RWPE2 (cell line): ENCODE data around the gene BPIFA1.

ENCODE experiments used
- ATAC-seq: fragments of 200-7000 bp; cut with Tn5 transposase; 3 replicates; pipeline ENCODE4 v1.9.1; 2021; ENCODE audit warnings: low read depth
- DNase-seq: peaks from one replicate; pipeline ENCODE4 v3.0.0-alpha.2; 2020; ENCODE audit warnings: low spot score
- H3K27ac ChIP-seq: fragments of 450-650 bp; 2 replicates; pipeline ENCODE4 v1.5.1; 2017; ENCODE audit warnings: mild to moderate bottlenecking; ENCODE audit not compliant: poor library complexity, severe bottlenecking
- H3K27me3 ChIP-seq: fragments of 250-450 bp; sonication (Bioruptor Pico); 2 replicates; pipeline ENCODE4 v1.5.1; 2021; ENCODE audit warnings: mild to moderate bottlenecking, moderate library complexity; ENCODE audit not compliant: insufficient read depth, poor library complexity, severe bottlenecking
- H3K36me3 ChIP-seq: fragments of 250-450 bp; sonication (Bioruptor Pico); 2 replicates; pipeline ENCODE4 v1.5.1; 2020; ENCODE audit warnings: low read depth, mild to moderate bottlenecking, moderate library complexity
- H3K4me1 ChIP-seq: fragments of 250-450 bp; sonication (Bioruptor Pico); 2 replicates; pipeline ENCODE4 v1.5.1; 2021; ENCODE audit warnings: mild to moderate bottlenecking, moderate library complexity; ENCODE audit not compliant: insufficient read depth, poor library complexity, severe bottlenecking
- H3K4me3 ChIP-seq: fragments of 250-450 bp; sonication (Bioruptor Pico); 2 replicates; pipeline ENCODE4 v1.5.1; 2021; ENCODE audit warnings: mild to moderate bottlenecking, moderate library complexity; ENCODE audit not compliant: severe bottlenecking
- H3K9me3 ChIP-seq: fragments of 250-450 bp; sonication (Bioruptor Pico); 2 replicates; pipeline ENCODE4 v1.5.1; 2021; ENCODE audit warnings: mild to moderate bottlenecking, moderate library complexity; ENCODE audit not compliant: severe bottlenecking
- TF ChIP-seq, protein P1 (sequence below): fragments of 450-650 bp; IDR thresholded peaks from one replicate; pipeline ENCODE4 v1.5.1; 2017; ENCODE audit warnings: mild to moderate bottlenecking, moderate library complexity; ENCODE audit not compliant: poor library complexity, severe bottlenecking

The BPIFA1 gene

GRCh38 chr20:33280775-33281174 is 45.0 kb downstream of the BPIFA1 start:
- ATAC-seq: no peak
- TF ChIP-seq, protein P1, sequence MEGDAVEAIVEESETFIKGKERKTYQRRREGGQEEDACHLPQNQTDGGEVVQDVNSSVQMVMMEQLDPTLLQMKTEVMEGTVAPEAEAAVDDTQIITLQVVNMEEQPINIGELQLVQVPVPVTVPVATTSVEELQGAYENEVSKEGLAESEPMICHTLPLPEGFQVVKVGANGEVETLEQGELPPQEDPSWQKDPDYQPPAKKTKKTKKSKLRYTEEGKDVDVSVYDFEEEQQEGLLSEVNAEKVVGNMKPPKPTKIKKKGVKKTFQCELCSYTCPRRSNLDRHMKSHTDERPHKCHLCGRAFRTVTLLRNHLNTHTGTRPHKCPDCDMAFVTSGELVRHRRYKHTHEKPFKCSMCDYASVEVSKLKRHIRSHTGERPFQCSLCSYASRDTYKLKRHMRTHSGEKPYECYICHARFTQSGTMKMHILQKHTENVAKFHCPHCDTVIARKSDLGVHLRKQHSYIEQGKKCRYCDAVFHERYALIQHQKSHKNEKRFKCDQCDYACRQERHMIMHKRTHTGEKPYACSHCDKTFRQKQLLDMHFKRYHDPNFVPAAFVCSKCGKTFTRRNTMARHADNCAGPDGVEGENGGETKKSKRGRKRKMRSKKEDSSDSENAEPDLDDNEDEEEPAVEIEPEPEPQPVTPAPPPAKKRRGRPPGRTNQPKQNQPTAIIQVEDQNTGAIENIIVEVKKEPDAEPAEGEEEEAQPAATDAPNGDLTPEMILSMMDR: no peak

DNA sequence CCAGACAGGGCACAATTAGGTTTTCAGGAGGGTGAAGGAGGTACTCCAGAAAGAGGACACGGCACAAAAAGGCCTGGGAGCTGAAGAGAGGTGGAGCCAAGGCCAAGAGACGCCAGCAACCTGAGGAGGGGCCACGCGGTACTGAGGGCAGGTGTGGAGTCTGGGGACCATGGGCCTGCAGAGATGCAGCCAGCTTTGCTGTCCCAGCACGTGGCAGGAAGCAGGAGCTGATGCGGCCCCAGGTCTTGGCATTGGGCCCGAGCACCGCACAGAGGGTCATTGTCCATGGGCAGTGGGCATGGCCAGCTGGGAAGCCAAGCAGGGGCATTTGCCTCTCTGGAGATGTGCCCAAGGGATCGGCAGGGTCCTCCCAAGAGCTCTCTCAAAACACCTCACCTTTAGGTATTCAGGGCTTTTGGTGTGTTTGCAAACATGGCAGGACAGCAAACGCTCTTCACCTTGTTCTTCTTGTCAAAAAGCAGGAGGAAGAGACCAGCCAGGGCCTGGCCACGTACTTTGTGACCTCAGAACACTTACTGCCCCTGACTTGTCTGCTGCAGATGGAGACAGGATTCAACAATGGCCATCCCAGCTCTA is 45.9 kb downstream of the BPIFA1 start:
- DNase-seq: no peak
- ATAC-seq: no peak
- TF ChIP-seq, protein P1: no peak

More at GRCh38 chr20:33280775-33281174, 45.0 kb downstream of the BPIFA1 start:
- no peak overlapping the region for H3K27ac ChIP-seq
- H3K4me3 ChIP-seq: no peak overlapping the region
- H3K4me1 ChIP-seq: no peaks in the 10 kb centered on the region
- DNase-seq: peak; percentile 63
- no peaks in the 10 kb centered on the region for H3K36me3 ChIP-seq
- H3K9me3 ChIP-seq: no peaks in the 10 kb centered on the region
- H3K27me3 ChIP-seq: peaks cover 9% of the 10 kb centered on the region

GRCh38 chr20:33282196-33282934 is 46.6 kb downstream of the BPIFA1 start:
- TF ChIP-seq, protein P1: no peak
- H3K9me3 ChIP-seq: no peaks in the 10 kb centered on the region
- ATAC-seq: no peak
- no peaks in the 10 kb centered on the region for H3K36me3 ChIP-seq
- DNase-seq: no peak
- no peak overlapping the region for H3K4me3 ChIP-seq
- peaks cover 22% of the 10 kb centered on the region for H3K27me3 ChIP-seq
- H3K27ac ChIP-seq: no peak overlapping the region
- H3K4me1 ChIP-seq: no peaks in the 10 kb centered on the region

More for the DNA sequence above, 45.9 kb downstream of the BPIFA1 start:
- Histone ChIP-seq H3K4me3 (no peak overlapping the region), H3K9me3 (no peaks in the 10 kb centered on the region), H3K4me1 (no peaks in the 10 kb centered on the region), H3K36me3 (no peaks in the 10 kb centered on the region), H3K27ac (no peak overlapping the region), H3K27me3 (peaks cover 15% of the 10 kb centered on the region)

DNA sequence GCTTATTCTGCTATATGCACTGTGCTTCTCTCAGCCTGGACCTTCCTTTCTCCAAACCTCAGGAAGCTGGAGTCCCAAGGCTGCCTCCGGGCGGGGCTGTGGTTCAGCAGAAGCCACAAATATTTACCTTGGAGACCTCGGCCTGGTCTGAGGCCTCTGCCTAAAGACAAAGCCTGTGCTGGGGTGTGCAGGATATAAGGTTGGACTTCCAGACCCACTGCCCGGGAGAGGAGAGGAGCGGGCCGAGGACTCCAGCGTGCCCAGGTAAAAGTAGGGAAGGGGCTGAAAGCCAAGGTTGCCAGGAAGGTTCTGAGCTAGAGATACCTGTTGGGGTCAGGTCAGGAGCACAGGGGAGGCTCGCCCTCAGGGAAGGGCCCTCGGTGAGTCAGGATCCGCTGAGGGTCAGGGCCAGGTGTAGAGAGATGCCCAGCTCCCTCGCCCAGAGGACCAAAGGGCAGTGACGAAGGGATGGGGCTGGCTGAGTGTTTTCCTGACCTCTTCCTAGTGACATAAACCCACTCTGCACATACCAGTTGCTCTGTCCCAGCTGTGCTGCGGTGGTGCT is 47.3 kb downstream of the BPIFA1 start, which contains the start of gene BPIFB1:
Gene BPIFB1, plus strand, starts transcription at position 224 of the 565 bp plus-strand sequence. CDS start 2,860 bp downstream, outside the sequence.
- ATAC-seq (peak; percentile 40), DNase-seq (no peak)
- H3K9me3 ChIP-seq: no peaks in the 10 kb centered on the region
- no peak within 1 kb of the TSS for H3K4me3 ChIP-seq
- H3K27me3 ChIP-seq: peaks cover 23% of the 10 kb centered on the region
- no peaks in the 10 kb centered on the region for H3K4me1 ChIP-seq
- no peak within 1 kb of the TSS for H3K27ac ChIP-seq
- TF ChIP-seq, protein P1: no peak
- no peaks in the 10 kb centered on the region for H3K36me3 ChIP-seq
